GM19328 (cell line): ENCODE measurements around the gene ELF4.

Experiments used
- ATAC-seq: cut with Tn5 transposase; IDR thresholded peaks from one replicate; pipeline ENCODE4 v1.9.1; 2021; ENCODE audit warnings: mild to moderate bottlenecking, moderate library complexity; ENCODE audit not compliant: unreplicated experiment

Gene ELF4

GRCh38 chrX:130085551-130086446 is 24.5 kb downstream of the ELF4 start:
- ATAC-seq = no peak

GRCh38 chrX:130084631-130085237 is 25.6 kb downstream of the ELF4 start:
- peak; percentile 26 for ATAC-seq

GRCh38 chrX:130083656-130084382 is 26.5 kb downstream of the ELF4 start:
- ATAC-seq = peak; percentile 34

- no peak for ATAC-seq
These were observed 27.2 kb downstream of the ELF4 start for GRCh38 chrX:130083107-130083490.

- ATAC-seq = peak; percentile 44
These were observed 27.8 kb downstream of the ELF4 start for GRCh38 chrX:130082244-130083106.

- no peak for ATAC-seq
These were observed 28.8 kb downstream of the ELF4 start for GRCh38 chrX:130081421-130082045.

GRCh38 chrX:130080791-130081367 is 29.4 kb downstream of the ELF4 start:
- no peak for ATAC-seq

- no peak for ATAC-seq
These were observed 30.4 kb downstream of the ELF4 start for GRCh38 chrX:130079824-130080406.

- no peak for ATAC-seq
These were observed 34.5 kb downstream of the ELF4 start for GRCh38 chrX:130075777-130076176.

- no peak for ATAC-seq
These were observed 38.0 kb downstream of the ELF4 start for GRCh38 chrX:130072345-130072740.

GRCh38 chrX:130071611-130072344 is 38.5 kb downstream of the ELF4 start:
- ATAC-seq = no peak

GRCh38 chrX:130066975-130067615 is 43.2 kb downstream of the ELF4 start:
- no peak for ATAC-seq

- ATAC-seq = peak; percentile 84
These were observed 49.9 kb downstream of the ELF4 start for GRCh38 chrX:130060122-130061069.

- no peak for ATAC-seq
These were observed 51.6 kb downstream of the ELF4 start for GRCh38 chrX:130058652-130059051.

GRCh38 chrX:130057209-130057608 is 53.1 kb downstream of the ELF4 start:
- ATAC-seq = no peak

GRCh38 chrX:130055899-130056298 is 54.4 kb downstream of the ELF4 start:
- no peak for ATAC-seq

GRCh38 chrX:130055103-130055502 is 55.2 kb downstream of the ELF4 start:
- no peak for ATAC-seq
